GM06990 (cell line): ENCODE data around the gene BLTP3B.
A peak's percentile ranks its signal among the peaks of the same experiment; 100 is the strongest.

ENCODE experiments used
- DNase-seq: peaks from one replicate; pipeline ENCODE4 v3.0.0-alpha.2; 2011; ENCODE audit not compliant: insufficient read length; ENCODE audit errors: extremely low read depth
- H3K27me3 ChIP-seq: replicated peaks from 2 replicates; pipeline ENCODE4 v1.6.0; 2011; ENCODE audit warnings: low read length; ENCODE audit not compliant: control insufficient read depth, insufficient read depth
- H3K36me3 ChIP-seq: 2 replicates; pipeline ENCODE4 v1.5.1; 2011; ENCODE audit warnings: low read length; ENCODE audit not compliant: control insufficient read depth, insufficient read depth
- H3K4me3 ChIP-seq: replicated peaks from 2 replicates; pipeline ENCODE4 v1.5.1; 2011; ENCODE audit warnings: low read depth, mild to moderate bottlenecking, control low read depth, low read length
- TF ChIP-seq, protein P1 (sequence below): IDR thresholded peaks from 2 replicates; pipeline ENCODE4 v1.5.1; 2011; ENCODE audit warnings: low read length, control low read depth, mild to moderate bottlenecking, inconsistent platforms; ENCODE audit not compliant: insufficient read depth, poor library complexity, severe bottlenecking

Gene BLTP3B

DNA sequence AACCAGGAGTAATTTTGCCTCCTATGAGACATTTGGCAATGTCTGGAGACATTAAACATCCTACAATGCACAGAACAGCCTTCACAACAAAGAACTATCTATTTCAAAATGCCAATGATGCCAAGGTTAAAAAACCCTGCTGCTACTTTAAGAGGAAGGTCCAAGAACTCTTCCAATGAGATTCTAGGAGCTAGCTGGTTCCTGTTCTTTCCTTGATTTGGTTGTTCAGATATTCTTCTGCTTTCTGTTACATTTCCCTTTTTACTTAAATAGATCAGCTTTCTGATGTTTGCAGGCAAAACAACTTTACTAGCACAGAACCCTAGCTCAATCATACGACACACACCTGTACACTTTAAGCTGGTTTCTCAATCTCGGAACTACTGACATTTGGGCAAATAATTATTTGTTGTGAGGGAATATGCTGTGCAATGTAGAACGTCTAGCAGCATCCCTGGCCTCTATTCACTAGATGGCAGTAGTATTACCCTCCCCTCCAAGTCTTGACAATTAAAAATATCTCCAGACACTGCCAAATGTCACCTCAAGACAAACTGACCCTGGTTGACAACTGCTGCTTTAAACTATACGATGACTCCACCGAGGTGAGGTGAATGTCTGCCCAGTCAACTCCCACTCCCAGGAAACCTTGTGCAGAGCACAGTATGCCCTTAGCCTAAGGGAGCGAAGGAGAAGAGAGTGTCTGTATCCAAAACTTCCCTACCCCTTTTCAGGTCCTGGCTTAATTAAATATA is 4.4 kb downstream of the BLTP3B start:
- no peak for DNase-seq
- no peaks in the 10 kb centered on the region for H3K36me3 ChIP-seq
- TF ChIP-seq, protein P1, sequence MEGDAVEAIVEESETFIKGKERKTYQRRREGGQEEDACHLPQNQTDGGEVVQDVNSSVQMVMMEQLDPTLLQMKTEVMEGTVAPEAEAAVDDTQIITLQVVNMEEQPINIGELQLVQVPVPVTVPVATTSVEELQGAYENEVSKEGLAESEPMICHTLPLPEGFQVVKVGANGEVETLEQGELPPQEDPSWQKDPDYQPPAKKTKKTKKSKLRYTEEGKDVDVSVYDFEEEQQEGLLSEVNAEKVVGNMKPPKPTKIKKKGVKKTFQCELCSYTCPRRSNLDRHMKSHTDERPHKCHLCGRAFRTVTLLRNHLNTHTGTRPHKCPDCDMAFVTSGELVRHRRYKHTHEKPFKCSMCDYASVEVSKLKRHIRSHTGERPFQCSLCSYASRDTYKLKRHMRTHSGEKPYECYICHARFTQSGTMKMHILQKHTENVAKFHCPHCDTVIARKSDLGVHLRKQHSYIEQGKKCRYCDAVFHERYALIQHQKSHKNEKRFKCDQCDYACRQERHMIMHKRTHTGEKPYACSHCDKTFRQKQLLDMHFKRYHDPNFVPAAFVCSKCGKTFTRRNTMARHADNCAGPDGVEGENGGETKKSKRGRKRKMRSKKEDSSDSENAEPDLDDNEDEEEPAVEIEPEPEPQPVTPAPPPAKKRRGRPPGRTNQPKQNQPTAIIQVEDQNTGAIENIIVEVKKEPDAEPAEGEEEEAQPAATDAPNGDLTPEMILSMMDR, result peak; percentile 44
- H3K4me3 ChIP-seq, result no peak overlapping the region; the same call in 1 of the 2 replicates
- H3K27me3 ChIP-seq, result no peaks in the 10 kb centered on the region

DNA sequence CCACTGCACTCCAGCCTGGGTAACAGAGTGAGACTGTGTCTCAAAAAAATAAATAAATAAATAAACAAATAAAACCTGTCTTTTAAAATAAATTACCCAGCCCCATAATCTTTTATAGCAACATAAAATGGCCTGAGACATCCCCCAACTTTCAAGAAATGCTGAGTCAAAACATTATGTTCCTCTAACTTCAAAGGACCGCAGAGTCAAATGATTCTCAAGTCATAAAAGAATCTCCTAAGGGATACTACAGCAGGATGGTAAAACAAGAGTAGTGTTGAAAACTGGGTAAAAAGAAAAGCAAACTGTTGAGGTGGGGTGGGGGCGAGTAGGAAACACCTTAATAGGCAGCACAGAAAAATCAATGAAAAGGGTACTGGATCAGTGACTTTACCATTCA is 9.5 kb downstream of the BLTP3B start:
- TF ChIP-seq, protein P1, result no peak
- Histone ChIP-seq H3K36me3 (no peaks in the 10 kb centered on the region), H3K4me3 (no peak overlapping the region), H3K27me3 (no peaks in the 10 kb centered on the region)
- DNase-seq, result no peak

DNA sequence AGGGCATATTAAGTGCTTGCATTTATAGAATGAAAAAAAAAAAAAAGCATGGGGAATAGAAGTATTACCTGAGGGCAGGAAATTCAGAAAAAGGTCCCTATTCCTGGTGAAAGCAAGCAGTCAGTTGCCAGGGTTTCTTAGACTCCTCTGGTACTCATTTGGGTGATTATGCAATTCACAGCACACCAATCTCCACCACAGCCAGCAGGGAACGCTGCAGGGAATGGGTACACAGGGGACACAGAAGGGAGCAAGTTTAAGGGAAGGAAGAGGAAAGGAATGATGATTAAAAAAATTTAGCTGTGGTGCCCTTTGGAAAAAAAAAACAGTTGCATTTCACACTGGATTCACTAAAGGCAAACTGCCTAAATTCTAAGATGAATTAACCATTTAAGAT is 14.2 kb downstream of the BLTP3B start:
- no peaks in the 10 kb centered on the region for H3K36me3 ChIP-seq
- H3K4me3 ChIP-seq, result no peak overlapping the region
- TF ChIP-seq, protein P1, result peak; percentile 13
- H3K27me3 ChIP-seq, result no peaks in the 10 kb centered on the region
- DNase-seq, result no peak

DNA sequence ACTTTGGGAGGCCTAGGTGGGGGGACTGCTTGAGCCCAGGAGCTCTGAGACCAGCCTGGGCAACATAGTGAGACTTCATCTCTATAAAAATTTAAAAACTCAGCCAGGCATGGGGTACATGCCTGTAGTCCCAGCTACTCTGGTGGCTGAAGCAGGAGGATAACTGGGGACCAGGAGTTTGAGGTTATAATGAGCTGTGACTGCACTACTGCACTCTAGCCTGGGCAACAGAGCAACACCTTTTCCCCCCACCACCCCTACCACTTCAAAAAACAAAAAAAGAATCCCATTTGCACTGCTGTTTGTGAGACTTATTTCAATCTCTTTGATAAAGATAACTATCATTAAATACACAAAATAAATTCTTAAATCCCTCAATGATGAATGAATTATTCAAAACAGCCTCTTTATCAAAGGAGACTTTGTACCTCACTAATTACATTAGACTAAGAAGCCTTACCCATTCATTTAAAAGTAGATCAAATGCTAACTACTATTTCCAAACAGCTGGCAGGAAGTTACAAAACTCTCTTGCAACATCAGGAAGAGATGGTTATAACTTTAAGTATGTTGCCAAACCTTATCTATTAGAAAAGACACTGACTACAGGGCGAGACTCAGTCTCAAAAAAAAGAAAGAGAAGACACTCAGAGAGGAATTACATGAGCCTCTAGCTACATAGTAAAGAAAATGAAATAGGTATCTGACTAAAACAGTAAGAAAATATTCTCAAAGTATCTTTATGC is 14.7 kb downstream of the BLTP3B start:
- Histone ChIP-seq H3K27me3 (no peaks in the 10 kb centered on the region), H3K4me3 (no peak overlapping the region), H3K36me3 (no peaks in the 10 kb centered on the region)
- TF ChIP-seq, protein P1, result no peak
- no peak for DNase-seq

DNA sequence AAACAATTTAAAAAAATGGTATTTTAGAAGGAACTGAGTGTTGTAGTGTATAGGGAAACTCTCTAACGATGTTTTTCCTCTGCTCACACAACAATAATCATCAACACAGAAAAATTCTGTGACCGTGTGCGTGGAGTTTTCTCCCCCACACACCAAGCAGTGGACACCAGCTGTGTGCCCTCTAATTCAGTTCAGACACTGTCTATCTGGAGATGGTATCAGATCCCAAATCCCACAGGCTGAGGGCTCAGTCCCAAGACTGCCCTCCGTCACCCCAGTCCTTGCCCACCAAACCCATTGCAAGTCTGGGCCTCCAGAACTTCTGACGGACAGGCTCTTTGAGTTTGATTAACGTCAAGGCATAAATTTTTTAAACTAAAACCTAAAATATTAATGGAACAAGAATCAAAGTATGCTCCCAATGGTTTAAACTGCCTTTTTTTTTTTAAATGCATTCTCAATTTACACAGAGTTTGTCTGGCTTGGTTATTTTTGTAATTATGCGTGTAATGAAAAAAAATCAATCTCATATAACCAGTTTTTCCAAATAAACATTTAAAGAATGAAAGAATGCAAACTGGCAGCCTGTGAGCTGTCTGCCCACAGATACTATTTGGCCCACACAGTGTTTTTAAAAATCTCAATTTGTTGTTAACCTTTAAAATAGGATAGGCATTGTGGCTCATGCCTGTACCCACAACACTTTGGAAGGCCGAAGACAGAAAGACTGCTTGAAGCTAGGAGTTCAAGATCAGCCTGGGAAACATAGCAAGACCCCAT is 19.2 kb downstream of the BLTP3B start:
- no peak for DNase-seq
- H3K27me3 ChIP-seq, result no peaks in the 10 kb centered on the region
- H3K36me3 ChIP-seq, result no peaks in the 10 kb centered on the region
- TF ChIP-seq, protein P1, result no peak
- no peak overlapping the region for H3K4me3 ChIP-seq
